ENCODE measurements around the gene DCHS1. TPM values are rescaled to one million over a fixed set of nuclear protein-coding genes. Genes with fewer than 3 reads are reported as not detected.
A peak's percentile ranks its signal among the peaks of the same experiment; 100 is the strongest.

DCHS1 gene
- total RNA-seq, 4 donors from 2014 or later: 12.6 to 27.8 (median 20.1) TPM

- Histone ChIP-seq H3K9me3 (no peaks in the 10 kb centered on the region), H3K27me3 (peaks cover 0 to 25% of the 10 kb centered on the region in 2 donors), H3K27ac (no peak overlapping the region), H3K4me1 (peaks cover 0 to 34% (median 2%) of the 10 kb centered on the region in 4 donors), H3K36me3 (no peaks in the 10 kb centered on the region), H3K4me3 (no peak overlapping the region)
- TF ChIP-seq POLR2A (IDR thresholded peaks at IDR 0.05): no peak
- no peak for TF ChIP-seq EP300 (IDR thresholded peaks at IDR 0.05)
- TF ChIP-seq CTCF (IDR thresholded peaks at IDR 0.05): no peak
- DNase-seq (ENCODE audit: low spot score in 2 of 2): no peak
- 73% methylated on average over 1 of the region's 1 CpG for WGBS, 2 donors
Measured at GRCh38 chr11:6657346-6657745, 1.7 kb upstream of the DCHS1 start.

GRCh38 chr11:6656936-6657335, 1.3 kb upstream of the DCHS1 start:
- TF ChIP-seq POLR2A (IDR thresholded peaks at IDR 0.05) (no peak), EP300 (IDR thresholded peaks at IDR 0.05) (no peak), CTCF (IDR thresholded peaks at IDR 0.05) (no peak)
- Histone ChIP-seq H3K27ac (no peak overlapping the region), H3K9me3 (no peaks in the 10 kb centered on the region), H3K27me3 (peaks cover 0 to 25% of the 10 kb centered on the region in 2 donors), H3K36me3 (no peaks in the 10 kb centered on the region), H3K4me3 (no peak overlapping the region), H3K4me1 (peaks cover 0 to 34% (median 2%) of the 10 kb centered on the region in 4 donors)
- no peak for DNase-seq (ENCODE audit: low spot score in 2 of 2)
- 71 to 73% methylated on average over 5 of the region's 5 CpGs for WGBS, 2 donors

- peaks cover 0 to 25% of the 10 kb centered on the region in 2 donors for H3K27me3 ChIP-seq
- H3K4me1 ChIP-seq: peaks cover 0 to 34% (median 2%) of the 10 kb centered on the region in 4 donors
- 57 to 65% methylated on average over 4 of the region's 4 CpGs for WGBS, 2 donors
- no peaks in the 10 kb centered on the region for H3K9me3 ChIP-seq
- TF ChIP-seq POLR2A (IDR thresholded peaks at IDR 0.05) (no peak), CTCF (IDR thresholded peaks at IDR 0.05) (no peak), EP300 (IDR thresholded peaks at IDR 0.05) (no peak)
- no peaks in the 10 kb centered on the region for H3K36me3 ChIP-seq
- peak overlapping the region in 1 of 4 donors; percentile 58 for H3K27ac ChIP-seq
- no peak for DNase-seq (ENCODE audit: low spot score in 2 of 2)
- no peak overlapping the region for H3K4me3 ChIP-seq
Measured at GRCh38 chr11:6656584-6656915, 941 bp upstream of the DCHS1 start.

GRCh38 chr11:6655020-6655789, 404 bp downstream of the DCHS1 start:
- WGBS, 2 donors: 3 to 9% methylated on average over 10 to 60 of the region's 84 CpGs
- no peak for DNase-seq (ENCODE audit: low spot score in 2 of 2)
- Histone ChIP-seq H3K27me3 (peaks cover 0 to 34% of the 10 kb centered on the region in 2 donors), H3K4me3 (peak overlapping the region; percentile 15 to 62 (median 32)), H3K27ac (peak overlapping the region in 2 of 4 donors; percentile 20 to 75), H3K4me1 (peaks cover 0 to 34% (median 2%) of the 10 kb centered on the region in 4 donors), H3K36me3 (no peaks in the 10 kb centered on the region), H3K9me3 (no peaks in the 10 kb centered on the region)
- TF ChIP-seq POLR2A (IDR thresholded peaks at IDR 0.05) (no peak), EP300 (IDR thresholded peaks at IDR 0.05) (no peak), CTCF (IDR thresholded peaks at IDR 0.05) (no peak)

GRCh38 chr11:6654281-6655019, 1.2 kb downstream of the DCHS1 start:
- no peaks in the 10 kb centered on the region for H3K36me3 ChIP-seq
- no peak for DNase-seq (ENCODE audit: low spot score in 2 of 2)

More at GRCh38 chr11:6654281-6655019, 1.2 kb downstream of the DCHS1 start:
- Histone ChIP-seq H3K27me3 (peaks cover 0 to 40% of the 10 kb centered on the region in 2 donors), H3K4me3 (peak overlapping the region in 3 of 4 donors; percentile 28 to 62 (median 36)), H3K4me1 (peaks cover 0 to 34% (median 2%) of the 10 kb centered on the region in 4 donors), H3K27ac (peak overlapping the region in 2 of 4 donors; percentile 20 to 75), H3K9me3 (no peaks in the 10 kb centered on the region)
- TF ChIP-seq EP300 (IDR thresholded peaks at IDR 0.05) (no peak), CTCF (IDR thresholded peaks at IDR 0.05) (no peak), POLR2A (IDR thresholded peaks at IDR 0.05) (no peak)
- 25 to 33% methylated on average over 9 of the region's 9 CpGs for WGBS, 2 donors

Measured in tibial nerve (tissue), 4 donors.